HepG2 (cell line): ENCODE data around the gene SIK3. TPM values are rescaled to one million over a fixed set of nuclear protein-coding genes. Genes with fewer than 3 reads are reported as not detected.

Source experiments
- CENPX ChIP-seq: sonication (generic); formaldehyde crosslinking; IDR thresholded peaks from 2 replicates; pipeline ENCODE4 v1.9.0; 2021; ENCODE audit warnings: mild to moderate bottlenecking, missing genetic modification reagents, moderate library complexity
- GABPB1 ChIP-seq: IDR thresholded peaks from 2 replicates; pipeline ENCODE4 v1.6.1; 2016; ENCODE audit warnings: mild to moderate bottlenecking, missing genetic modification reagents, moderate library complexity, missing compliant biosample characterization
- GZF1 ChIP-seq: sonication (generic); formaldehyde crosslinking; IDR thresholded peaks from 2 replicates; pipeline ENCODE4 v1.5.1; 2020; ENCODE audit warnings: mild to moderate bottlenecking, missing genetic modification reagents
- HMGXB4 ChIP-seq, 2 experiments: sonication (generic) in 1 of 2; formaldehyde crosslinking in 1 of 2; IDR thresholded peaks; 2 replicates each; pipeline versions ENCODE4 v1.4.0 to v1.6.1; 2018 to 2020; ENCODE audit warnings: missing genetic modification reagents in 2 of 2, borderline replicate concordance in 1 of 2, low read depth in 1 of 2, mild to moderate bottlenecking in 1 of 2, missing biosample characterization in 1 of 2
- REXO4 ChIP-seq: sonication (generic); formaldehyde crosslinking; IDR thresholded peaks from 2 replicates; pipeline ENCODE4 v1.8.0; 2022; ENCODE audit warnings: missing genetic modification reagents, mild to moderate bottlenecking, borderline replicate concordance
- ZMYM4 ChIP-seq: sonication (generic); formaldehyde crosslinking; IDR thresholded peaks from 2 replicates; pipeline ENCODE4 v1.8.1; 2023; ENCODE audit warnings: mild to moderate bottlenecking, missing genetic modification reagents
- ZNF414 ChIP-seq: sonication (generic); formaldehyde crosslinking; IDR thresholded peaks from 2 replicates; pipeline ENCODE4 v1.5.0; 2020; ENCODE audit warnings: missing genetic modification reagents
- ZNF615 ChIP-seq: sonication (generic); formaldehyde crosslinking; IDR thresholded peaks from 2 replicates; pipeline ENCODE4 v1.5.0; 2020; ENCODE audit warnings: mild to moderate bottlenecking, missing genetic modification reagents, borderline replicate concordance
- ZNF687 ChIP-seq: sonication (generic); formaldehyde crosslinking; IDR thresholded peaks from 2 replicates; pipeline ENCODE4 v1.5.1; 2020; ENCODE audit warnings: mild to moderate bottlenecking, missing genetic modification reagents, moderate library complexity
- polyA plus RNA-seq, 8 experiments: library from polyadenylated mRNA; depleted of rRNA in 3 of 8; stranded (reverse) in 7 of 8; unstranded in 1 of 8; fragments of >200 nt; fragmentation: Illumina TruSeq in 4 of 8; extraction: Trizol in 4 of 8; gene quantifications; 2 replicates each; pipeline versions ENCODE4 v1.2.1 to v1.2.3, GENCODE V29; 2011 to 2016; ENCODE audit warnings: low read depth in 4 of 8, missing spikeins in 1 of 8, mixed read lengths in 1 of 8; ENCODE audit not compliant: insufficient read depth in 1 of 8
- total RNA-seq, 5 experiments: library from RNA; depleted of rRNA; stranded (reverse); fragments of >200 nt; fragmentation: Illumina TruSeq; extraction: Trizol; gene quantifications; 2 replicates each; pipeline ENCODE4 v1.2.3, GENCODE V29; 2016; ENCODE audit warnings: low read depth in 1 of 5
- TF ChIP-seq, protein P1 (sequence below): sonication (generic); formaldehyde crosslinking; IDR thresholded peaks from 2 replicates; pipeline ENCODE4 v1.4.0; 2020; ENCODE audit warnings: mild to moderate bottlenecking, low read depth, missing genetic modification reagents
- TF ChIP-seq, protein P2 (sequence below): IDR thresholded peaks from 2 replicates; pipeline ENCODE4 v1.6.1; 2016; ENCODE audit warnings: missing genetic modification reagents, missing compliant biosample characterization
- TF ChIP-seq, protein P3 (sequence below): sonication (generic); formaldehyde crosslinking; IDR thresholded peaks from 2 replicates; pipeline ENCODE4 v1.5.0; 2020; ENCODE audit warnings: mild to moderate bottlenecking, missing genetic modification reagents, borderline replicate concordance
- TF ChIP-seq, protein P4 (sequence below): sonication (generic); formaldehyde crosslinking; IDR thresholded peaks from 2 replicates; pipeline ENCODE4 v1.4.0; 2020; ENCODE audit warnings: missing genetic modification reagents; ENCODE audit errors: not compliant biosample characterization

The SIK3 gene
- total and polyA plus RNA-seq, 2 of the 13 experiments (the other 11 are each of a cell fraction or from before 2014, with no cell fraction given): 5.7 to 9.8 TPM

- TF ChIP-seq GZF1 (CRISPR knock-in tag) (0 out of 2 replicates have a peak, but pooled peaks have one; percentile 49), REXO4 (CRISPR knock-in tag) (no peak), ZMYM4 (CRISPR knock-in tag) (no peak), GABPB1 (no peak), CENPX (CRISPR knock-in tag) (no peak), ZNF615 (CRISPR knock-in tag) (peak; percentile 36; the same call in 1 of the 2 replicates), ZNF414 (CRISPR knock-in tag) (no peak), HMGXB4 (CRISPR knock-in tag; IDR thresholded peaks at IDR 0.05; ENCODE audit: borderline replicate concordance in 1 of 2, low read depth in 1 of 2) (0 out of 4 replicates have a peak, but pooled peaks of 1 of the 2 experiments have one; percentile 0), ZNF687 (CRISPR knock-in tag) (peak; percentile 55; the same call in 1 of the 2 replicates)
- TF ChIP-seq, protein P1, sequence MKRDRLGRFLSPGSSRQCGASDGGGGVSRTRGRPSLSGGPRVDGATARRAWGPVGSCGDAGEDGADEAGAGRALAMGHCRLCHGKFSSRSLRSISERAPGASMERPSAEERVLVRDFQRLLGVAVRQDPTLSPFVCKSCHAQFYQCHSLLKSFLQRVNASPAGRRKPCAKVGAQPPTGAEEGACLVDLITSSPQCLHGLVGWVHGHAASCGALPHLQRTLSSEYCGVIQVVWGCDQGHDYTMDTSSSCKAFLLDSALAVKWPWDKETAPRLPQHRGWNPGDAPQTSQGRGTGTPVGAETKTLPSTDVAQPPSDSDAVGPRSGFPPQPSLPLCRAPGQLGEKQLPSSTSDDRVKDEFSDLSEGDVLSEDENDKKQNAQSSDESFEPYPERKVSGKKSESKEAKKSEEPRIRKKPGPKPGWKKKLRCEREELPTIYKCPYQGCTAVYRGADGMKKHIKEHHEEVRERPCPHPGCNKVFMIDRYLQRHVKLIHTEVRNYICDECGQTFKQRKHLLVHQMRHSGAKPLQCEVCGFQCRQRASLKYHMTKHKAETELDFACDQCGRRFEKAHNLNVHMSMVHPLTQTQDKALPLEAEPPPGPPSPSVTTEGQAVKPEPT (CRISPR knock-in tag): 0 out of 2 replicates have a peak, but pooled peaks have one; percentile 18
- TF ChIP-seq, protein P2, sequence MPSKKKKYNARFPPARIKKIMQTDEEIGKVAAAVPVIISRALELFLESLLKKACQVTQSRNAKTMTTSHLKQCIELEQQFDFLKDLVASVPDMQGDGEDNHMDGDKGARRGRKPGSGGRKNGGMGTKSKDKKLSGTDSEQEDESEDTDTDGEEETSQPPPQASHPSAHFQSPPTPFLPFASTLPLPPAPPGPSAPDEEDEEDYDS (CRISPR knock-in tag): no peak
- TF ChIP-seq, protein P3, sequence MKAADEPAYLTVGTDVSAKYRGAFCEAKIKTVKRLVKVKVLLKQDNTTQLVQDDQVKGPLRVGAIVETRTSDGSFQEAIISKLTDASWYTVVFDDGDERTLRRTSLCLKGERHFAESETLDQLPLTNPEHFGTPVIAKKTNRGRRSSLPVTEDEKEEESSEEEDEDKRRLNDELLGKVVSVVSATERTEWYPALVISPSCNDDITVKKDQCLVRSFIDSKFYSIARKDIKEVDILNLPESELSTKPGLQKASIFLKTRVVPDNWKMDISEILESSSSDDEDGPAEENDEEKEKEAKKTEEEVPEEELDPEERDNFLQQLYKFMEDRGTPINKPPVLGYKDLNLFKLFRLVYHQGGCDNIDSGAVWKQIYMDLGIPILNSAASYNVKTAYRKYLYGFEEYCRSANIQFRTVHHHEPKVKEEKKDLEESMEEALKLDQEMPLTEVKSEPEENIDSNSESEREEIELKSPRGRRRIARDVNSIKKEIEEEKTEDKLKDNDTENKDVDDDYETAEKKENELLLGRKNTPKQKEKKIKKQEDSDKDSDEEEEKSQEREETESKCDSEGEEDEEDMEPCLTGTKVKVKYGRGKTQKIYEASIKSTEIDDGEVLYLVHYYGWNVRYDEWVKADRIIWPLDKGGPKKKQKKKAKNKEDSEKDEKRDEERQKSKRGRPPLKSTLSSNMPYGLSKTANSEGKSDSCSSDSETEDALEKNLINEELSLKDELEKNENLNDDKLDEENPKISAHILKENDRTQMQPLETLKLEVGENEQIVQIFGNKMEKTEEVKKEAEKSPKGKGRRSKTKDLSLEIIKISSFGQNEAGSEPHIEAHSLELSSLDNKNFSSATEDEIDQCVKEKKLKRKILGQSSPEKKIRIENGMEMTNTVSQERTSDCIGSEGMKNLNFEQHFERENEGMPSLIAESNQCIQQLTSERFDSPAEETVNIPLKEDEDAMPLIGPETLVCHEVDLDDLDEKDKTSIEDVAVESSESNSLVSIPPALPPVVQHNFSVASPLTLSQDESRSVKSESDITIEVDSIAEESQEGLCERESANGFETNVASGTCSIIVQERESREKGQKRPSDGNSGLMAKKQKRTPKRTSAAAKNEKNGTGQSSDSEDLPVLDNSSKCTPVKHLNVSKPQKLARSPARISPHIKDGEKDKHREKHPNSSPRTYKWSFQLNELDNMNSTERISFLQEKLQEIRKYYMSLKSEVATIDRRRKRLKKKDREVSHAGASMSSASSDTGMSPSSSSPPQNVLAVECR (CRISPR knock-in tag): no peak
- TF ChIP-seq, protein P4, sequence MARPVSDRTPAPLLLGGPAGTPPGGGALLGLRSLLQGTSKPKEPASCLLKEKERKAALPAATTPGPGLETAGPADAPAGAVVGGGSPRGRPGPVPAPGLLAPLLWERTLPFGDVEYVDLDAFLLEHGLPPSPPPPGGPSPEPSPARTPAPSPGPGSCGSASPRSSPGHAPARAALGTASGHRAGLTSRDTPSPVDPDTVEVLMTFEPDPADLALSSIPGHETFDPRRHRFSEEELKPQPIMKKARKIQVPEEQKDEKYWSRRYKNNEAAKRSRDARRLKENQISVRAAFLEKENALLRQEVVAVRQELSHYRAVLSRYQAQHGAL (CRISPR knock-in tag): no peak
These were observed 266.4 kb downstream of the SIK3 start (continued) for GRCh38 chr11:116831790-116832349.
